A204.1 (cell line): ENCODE data around the gene CDC34.

Source experiments
- FAIRE-seq: peaks from 2 replicates; lab custom pipeline; 2012; peaks lifted over from hg19 to GRCh38; lab: Jason Lieb, UNC

Gene CDC34

GRCh38 chr19:522726-523125 is 8.8 kb upstream of the CDC34 start:
- FAIRE-seq: no peak

GRCh38 chr19:524062-524674 is 7.4 kb upstream of the CDC34 start:
- FAIRE-seq: no peak

- FAIRE-seq: no peak
Observed at GRCh38 chr19:525029-525428, 6.5 kb upstream of the CDC34 start.

DNA sequence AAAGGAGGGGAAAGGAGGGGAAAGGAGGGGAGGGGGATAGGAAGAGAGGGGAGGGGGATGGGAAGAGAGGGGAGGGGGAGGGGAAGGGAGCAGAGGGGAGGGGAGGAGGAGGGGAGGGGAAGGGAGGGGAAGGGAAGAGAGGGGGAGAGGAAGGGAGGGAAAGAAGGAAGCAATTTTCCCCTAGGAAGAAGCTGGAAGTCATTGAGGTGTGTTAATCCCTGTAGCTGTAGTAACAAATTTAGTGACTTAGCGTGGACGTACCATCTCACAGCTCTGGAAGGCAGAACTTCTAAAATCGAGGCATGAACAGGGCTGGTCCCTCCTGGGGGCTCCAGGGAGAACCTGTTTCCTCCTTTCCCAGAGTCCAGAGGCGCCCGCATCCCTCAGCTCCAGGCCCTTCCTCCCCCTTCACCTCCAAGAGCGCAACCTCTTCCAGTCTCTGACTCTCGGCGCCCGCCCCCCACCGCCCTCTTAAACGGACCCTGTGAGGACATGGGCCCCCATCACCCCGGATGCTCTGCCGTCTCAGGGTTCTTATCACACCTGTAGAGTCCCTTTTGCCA is 5.6 kb upstream of the CDC34 start:
- no peak for FAIRE-seq

DNA sequence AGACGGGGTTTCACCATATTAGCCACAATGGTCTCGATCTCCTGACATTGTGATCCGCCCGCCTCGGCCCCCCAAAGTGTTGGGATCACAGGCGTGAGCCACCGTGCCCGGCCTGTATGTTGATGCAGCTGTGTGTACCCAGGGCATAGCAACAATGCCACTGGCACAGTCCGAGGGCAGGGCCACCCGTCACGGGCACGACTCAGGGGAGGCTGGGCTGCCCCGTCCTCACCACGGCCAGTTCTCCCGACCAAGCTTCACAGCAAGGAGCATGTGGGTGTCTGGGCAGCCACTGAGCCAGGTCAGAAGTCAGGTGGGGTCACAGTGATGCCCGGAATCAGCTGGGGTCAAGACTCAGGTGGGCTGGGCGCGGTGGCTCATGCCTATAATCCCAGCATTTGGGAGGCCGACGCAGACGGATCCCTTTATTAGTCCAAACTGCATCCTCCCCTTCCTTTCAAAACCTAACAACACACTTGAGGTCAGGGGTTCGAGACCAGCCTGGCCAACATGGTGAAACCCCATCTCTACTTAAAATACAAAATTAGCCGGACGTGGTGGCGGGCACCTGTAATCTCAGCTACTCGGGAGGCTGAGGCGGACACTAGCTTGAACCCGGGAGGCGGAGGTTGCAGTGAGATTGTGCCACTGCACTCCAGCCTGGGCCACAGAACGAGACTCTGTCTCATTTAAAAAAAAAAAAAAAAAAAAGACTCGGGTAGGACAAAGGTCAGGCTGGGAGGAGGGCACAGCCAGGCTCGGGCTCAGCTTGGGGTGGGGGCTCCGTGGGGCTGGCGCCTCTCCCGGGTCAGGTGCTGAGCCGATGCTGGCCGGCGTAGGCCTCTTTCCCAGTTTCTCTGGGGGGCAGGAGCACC is 1.2 kb upstream of the CDC34 start:
- no peak for FAIRE-seq

DNA sequence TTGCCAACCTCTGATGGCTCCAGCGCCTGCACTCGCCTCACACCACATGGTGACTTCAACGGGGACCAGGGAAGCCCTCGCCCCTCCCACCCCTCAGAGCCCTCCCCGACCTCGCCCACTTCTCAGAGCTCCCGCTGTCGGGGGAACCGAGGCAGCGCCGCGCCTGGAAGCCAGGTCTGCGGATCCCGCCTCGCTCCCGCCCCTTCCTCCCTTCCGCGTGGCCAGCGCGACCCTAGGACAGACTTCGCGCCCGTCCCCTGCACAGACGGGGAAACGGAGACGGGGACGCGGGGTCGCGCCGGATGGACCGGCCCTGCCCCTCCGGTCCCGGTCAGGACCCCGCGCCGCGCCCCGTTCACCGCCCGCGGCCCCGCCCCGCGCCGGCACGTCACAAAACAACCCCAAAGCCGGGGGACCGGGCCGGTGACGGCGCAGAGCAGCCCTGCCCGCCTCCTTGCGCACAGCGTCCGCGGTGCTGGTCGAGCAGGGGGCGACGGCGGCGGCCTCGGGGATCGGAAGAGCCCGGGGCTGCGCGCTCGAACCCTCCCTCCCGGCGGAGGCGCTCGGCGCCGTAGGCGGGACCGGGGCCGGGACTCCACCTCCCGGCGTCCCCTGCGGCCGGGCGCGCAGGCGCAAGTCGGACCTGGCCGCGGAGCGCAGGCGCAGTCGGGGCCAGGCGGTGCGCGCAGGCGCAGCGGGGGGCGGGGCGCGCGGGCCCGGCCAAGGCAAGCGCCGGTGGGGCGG is 379 bp upstream of the CDC34 start:
- no peak for FAIRE-seq

DNA sequence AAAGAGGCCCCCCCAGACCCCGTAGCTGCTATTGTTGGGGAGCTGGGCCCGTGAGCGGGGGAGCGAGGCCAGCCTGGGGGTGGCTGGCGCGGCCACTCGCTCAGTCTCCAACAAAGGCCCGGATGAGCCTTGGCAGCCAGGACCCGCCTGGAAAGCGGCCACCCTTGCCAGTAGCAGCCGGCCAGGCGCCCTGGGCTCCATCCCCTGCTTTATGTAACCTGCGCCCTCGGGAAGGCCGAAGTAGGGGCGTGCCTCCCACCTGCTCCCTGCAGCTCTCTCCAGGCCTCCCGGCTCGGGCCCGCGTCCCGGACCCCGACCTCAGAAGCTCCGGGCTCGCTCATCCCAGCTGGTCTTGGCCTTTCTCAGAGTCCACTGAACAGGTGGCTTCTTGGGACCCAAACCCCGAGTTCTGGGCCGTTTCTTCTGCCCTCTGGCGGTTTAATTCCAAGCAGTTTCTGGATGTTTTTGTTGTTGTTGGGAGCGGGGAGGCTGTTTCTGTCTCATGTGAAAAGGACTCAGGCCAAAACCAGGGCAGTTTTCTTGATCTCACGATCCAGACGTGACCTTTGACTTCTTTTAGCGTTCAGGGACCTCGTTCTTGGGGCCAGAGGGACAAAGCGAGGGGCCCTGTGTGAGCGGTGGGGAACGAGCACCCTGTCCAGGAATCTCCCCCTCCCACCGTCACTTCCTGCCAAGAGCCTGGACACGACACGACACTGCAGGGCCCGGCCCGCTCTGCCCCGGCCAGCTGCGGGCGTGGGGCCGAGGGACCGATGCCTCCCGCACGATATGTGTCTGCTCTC is 1.2 kb downstream of the CDC34 start:
- no peak for FAIRE-seq

DNA sequence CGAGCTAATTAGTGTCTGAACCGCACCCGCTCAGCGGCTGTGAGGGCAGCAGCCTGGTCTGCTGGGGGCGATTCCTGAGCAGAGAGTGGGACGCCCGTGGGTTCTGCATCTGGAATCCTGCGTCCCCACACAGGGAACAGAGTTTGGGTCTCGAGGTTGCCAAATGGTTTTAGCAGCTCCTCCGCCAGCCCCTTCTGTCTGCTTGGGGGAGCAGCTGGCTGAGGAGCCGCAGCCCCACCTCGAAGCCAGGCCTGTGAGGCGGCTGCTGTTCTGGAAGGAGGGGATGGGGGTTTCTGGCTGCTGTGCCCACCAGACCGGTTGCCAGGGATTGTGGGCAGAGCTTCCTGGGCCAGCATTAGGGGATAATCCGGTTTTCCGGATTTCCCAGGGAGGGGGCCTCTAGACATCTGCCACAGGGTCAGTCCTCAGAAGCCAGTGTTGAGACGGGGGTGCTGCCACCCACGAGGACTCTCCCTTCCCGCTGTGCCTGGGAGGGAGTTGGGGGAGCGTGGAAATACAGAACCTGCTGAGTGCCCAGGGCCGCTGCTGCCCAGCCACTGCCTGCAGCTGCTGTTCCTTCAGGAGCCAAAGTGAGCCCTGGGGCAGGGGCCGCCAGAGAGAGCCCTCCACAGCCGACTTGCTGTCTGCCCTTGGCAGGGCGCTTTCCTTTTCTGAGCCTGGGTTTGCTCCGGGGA is 2.0 kb downstream of the CDC34 start:
- FAIRE-seq: no peak

GRCh38 chr19:534088-534487 is 2.5 kb downstream of the CDC34 start:
- no peak for FAIRE-seq

- no peak for FAIRE-seq
Observed at GRCh38 chr19:535017-535835, 3.7 kb downstream of the CDC34 start.

DNA sequence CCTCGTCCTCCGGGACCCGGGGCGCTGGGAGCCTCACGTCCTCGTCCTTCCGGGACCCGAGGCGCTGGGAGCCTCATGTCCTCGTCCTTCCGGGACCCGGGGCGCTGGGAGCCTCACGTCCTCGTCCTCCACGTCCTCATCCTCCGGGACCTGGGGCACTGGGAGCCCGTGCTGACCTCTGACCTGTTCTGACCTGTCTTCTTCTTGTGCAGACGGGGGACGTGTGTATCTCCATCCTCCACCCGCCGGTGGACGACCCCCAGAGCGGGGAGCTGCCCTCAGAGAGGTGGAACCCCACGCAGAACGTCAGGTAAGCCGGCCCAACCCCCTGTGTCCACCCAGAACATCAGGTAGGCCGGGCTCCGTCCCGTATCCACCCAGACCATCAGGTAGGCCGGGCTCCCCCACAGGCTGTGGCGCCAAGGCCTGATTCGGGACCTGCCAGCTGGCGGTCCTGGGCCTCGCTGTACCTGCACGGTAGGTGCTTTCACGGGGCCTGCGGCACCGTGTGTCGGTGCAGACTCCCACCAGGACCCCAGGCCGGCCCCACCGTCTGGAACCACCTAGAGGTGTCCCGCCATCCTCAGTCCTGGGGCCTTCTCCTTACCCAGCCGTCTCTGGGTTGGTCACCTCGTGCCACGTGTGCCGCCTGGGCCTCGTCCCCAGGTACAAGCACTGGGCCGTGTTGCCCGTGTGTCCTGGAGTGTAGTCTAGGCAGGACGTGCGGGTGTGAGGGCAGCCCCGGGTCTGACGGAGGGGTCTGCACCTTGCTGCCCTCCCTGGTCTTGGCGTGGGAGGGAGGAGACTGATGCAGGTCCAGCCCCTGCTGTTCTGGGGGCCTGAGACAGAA is 4.7 kb downstream of the CDC34 start:
- no peak for FAIRE-seq

DNA sequence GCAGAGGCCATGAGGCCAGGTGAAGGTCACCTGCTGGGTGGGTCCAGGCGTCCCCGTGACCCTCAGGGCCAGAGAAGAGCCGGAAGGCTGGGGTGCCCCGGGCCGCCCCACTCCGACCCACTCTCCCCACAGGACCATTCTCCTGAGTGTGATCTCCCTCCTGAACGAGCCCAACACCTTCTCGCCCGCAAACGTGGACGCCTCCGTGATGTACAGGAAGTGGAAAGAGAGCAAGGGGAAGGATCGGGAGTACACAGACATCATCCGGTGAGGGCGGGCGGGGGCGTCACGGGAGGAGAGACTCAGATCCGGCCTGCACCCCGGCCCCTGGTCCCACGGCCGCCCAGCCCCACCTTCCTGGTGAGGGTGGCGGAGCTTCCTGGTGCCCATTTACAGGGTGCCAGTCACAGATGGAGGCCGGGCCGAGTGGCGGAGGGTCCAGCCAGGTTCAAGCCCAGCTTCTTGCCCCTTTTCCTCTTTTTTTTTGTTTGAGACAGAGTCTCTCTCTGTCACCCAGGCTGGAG is 5.4 kb downstream of the CDC34 start:
- no peak for FAIRE-seq

GRCh38 chr19:538641-539428 is 7.3 kb downstream of the CDC34 start:
- FAIRE-seq: no peak

DNA sequence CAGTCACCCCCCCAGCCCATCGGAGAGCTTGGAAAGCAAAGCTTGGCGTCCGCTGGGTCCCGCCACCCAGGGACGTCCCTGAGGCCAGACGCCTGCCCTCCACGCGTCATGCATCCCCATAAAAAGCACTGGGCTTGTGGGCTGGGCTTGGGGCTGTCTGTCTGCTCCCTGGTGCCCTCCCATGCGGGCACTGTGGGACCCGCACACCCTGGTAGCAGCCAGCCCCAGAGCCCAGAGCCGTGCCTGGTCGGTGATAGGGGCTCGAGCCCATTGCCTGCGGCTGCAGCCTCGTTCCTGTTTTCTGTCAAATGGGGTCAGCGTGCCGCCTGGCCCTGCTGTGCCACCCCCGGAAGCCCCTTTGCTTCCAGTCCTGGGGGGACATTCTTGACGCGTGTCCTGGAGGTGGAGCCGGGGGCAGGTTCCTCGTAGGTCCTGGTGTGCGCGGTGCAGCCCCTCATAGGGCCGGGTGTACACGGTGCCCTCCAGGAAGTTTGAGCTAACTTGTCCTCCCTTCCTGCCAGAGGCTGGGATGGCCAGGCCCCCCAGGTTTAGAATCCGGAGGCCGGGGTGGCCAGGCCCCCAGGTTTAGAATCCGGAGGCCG is 8.0 kb downstream of the CDC34 start:
- FAIRE-seq: no peak

- no peak for FAIRE-seq
Observed at GRCh38 chr19:540867-541637, 9.5 kb downstream of the CDC34 start.

DNA sequence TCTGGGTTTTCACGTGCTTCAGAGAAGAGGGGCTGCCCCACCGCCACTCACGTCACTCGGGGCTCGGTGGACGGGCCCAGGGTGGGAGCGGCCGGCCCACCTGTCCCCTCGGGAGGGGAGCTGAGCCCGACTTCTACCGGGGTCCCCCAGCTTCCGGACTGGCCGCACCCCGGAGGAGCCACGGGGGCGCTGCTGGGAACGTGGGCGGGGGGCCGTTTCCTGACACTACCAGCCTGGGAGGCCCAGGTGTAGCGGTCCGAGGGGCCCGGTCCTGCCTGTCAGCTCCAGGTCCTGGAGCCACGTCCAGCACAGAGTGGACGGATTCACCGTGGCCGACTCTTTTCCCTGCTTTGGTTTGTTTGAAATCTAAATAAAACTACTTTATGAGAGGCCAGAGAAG is 10.1 kb downstream of the CDC34 start:
- FAIRE-seq: no peak

- FAIRE-seq: no peak
Observed at GRCh38 chr19:542173-542866, 10.8 kb downstream of the CDC34 start.
